IMR-90 (cell line): ENCODE results near the gene SAMD4B. TPM values are rescaled to one million over a fixed set of nuclear protein-coding genes. Genes with fewer than 3 reads are reported as not detected.
A peak's percentile ranks its signal among the peaks of the same experiment; 100 is the strongest.

Experiments
- ATAC-seq: fragments of 200-7000 bp; cut with Tn5 transposase; 2 replicates; pipeline ENCODE4 v1.9.1; 2020; ENCODE audit warnings: low read depth, mild to moderate bottlenecking, moderate library complexity
- BruUV-seq: library from RNA; stranded (reverse); fragments of 400-500 nt; replicated peaks from 2 replicates; lab custom pipeline; 2021; lab: Mats Ljungman, UMichigan
- CTCF ChIA-PET: fragments of 300-600 bp; formaldehyde crosslinking; extraction: SDS; loops from one replicate; lab custom pipeline; 2021; ENCODE audit warnings: antibody characterized with exemption; lab: Yijun Ruan, JAX
- POLR2A ChIA-PET: fragments of 300-600 bp; sonication (Branson Sonifier 250); formaldehyde crosslinking; loops from one replicate; lab custom pipeline; 2022; ENCODE audit warnings: antibody characterized with exemption; ENCODE audit not compliant: unreplicated experiment; lab: Charles Lee
- DNase-seq: peaks from one replicate; pipeline ENCODE4 v3.0.0; 2013
- H2AFZ ChIP-seq: replicated peaks from 2 replicates; pipeline ENCODE3; 2013; ENCODE audit warnings: low read length, mild to moderate bottlenecking; ENCODE audit not compliant: poor library complexity
- H2AK5ac ChIP-seq: 2 replicates; pipeline ENCODE4 v1.6.1; 2013; ENCODE audit warnings: low read depth, low read length, inconsistent platforms
- H2AK9ac ChIP-seq: replicated peaks from 2 replicates; pipeline ENCODE3; 2013; ENCODE audit warnings: mild to moderate bottlenecking, low read depth, low read length, moderate library complexity; ENCODE audit not compliant: poor library complexity
- H2BK120ac ChIP-seq: 2 replicates; pipeline ENCODE4 v1.6.1; 2013; ENCODE audit warnings: low read depth, low read length, inconsistent platforms
- H2BK15ac ChIP-seq: 3 replicates; pipeline ENCODE4 v1.6.1; 2013; ENCODE audit warnings: low read depth, low read length, inconsistent platforms
- H2BK20ac ChIP-seq: 2 replicates; pipeline ENCODE4 v1.6.1; 2013; ENCODE audit warnings: low read depth, mild to moderate bottlenecking, inconsistent platforms, low read length, moderate library complexity
- H2BK5ac ChIP-seq: 2 replicates; pipeline ENCODE4 v1.6.1; 2013; ENCODE audit warnings: mild to moderate bottlenecking, low read depth, low read length, inconsistent platforms; ENCODE audit not compliant: poor library complexity, severe bottlenecking
- H3K14ac ChIP-seq: replicated peaks from 2 replicates; pipeline ENCODE4 v1.6.1; 2013; ENCODE audit warnings: low read depth, low read length, inconsistent platforms
- H3K18ac ChIP-seq: 2 replicates; pipeline ENCODE4 v1.6.1; 2013; ENCODE audit warnings: low read depth, low read length, control low read depth
- H3K23ac ChIP-seq: 2 replicates; pipeline ENCODE4 v1.6.1; 2013; ENCODE audit warnings: low read depth, low read length, inconsistent platforms
- H3K27ac ChIP-seq: 2 replicates; pipeline ENCODE4 v1.5.1; 2013; ENCODE audit warnings: mild to moderate bottlenecking, control low read depth, low read length; ENCODE audit not compliant: insufficient read depth
- H3K27me3 ChIP-seq: 2 replicates; pipeline ENCODE4 v1.6.1; 2013; ENCODE audit warnings: low read length; ENCODE audit not compliant: control insufficient read depth, insufficient read depth
- H3K36me3 ChIP-seq: 2 replicates; pipeline ENCODE4 v1.6.1; 2013; ENCODE audit warnings: low read length, mixed read lengths; ENCODE audit not compliant: control insufficient read depth, insufficient read depth
- H3K4ac ChIP-seq: 2 replicates; pipeline ENCODE4 v1.6.1; 2013; ENCODE audit warnings: low read depth, low read length, inconsistent platforms
- H3K4me1 ChIP-seq: 2 replicates; pipeline ENCODE4 v1.6.1; 2013; ENCODE audit warnings: low read length, mixed read lengths; ENCODE audit not compliant: control insufficient read depth, insufficient read depth
- H3K4me2 ChIP-seq: 2 replicates; pipeline ENCODE4 v1.6.1; 2013; ENCODE audit warnings: low read depth, mild to moderate bottlenecking, control low read depth, low read length, moderate library complexity
- H3K4me3 ChIP-seq: 2 replicates; pipeline ENCODE4 v1.5.1; 2013; ENCODE audit warnings: low read depth, mild to moderate bottlenecking, control low read depth, low read length, moderate library complexity; ENCODE audit not compliant: insufficient read depth
- H3K56ac ChIP-seq: 2 replicates; pipeline ENCODE4 v1.6.1; 2013; ENCODE audit warnings: low read length, inconsistent platforms; ENCODE audit not compliant: insufficient read depth; ENCODE audit errors: extremely low read depth
- H3K79me1 ChIP-seq, 2 experiments: 2 replicates each; pipeline ENCODE4 v1.6.1; 2013; ENCODE audit warnings: low read length in 2 of 2, inconsistent platforms in 1 of 2, low read depth in 1 of 2
- H3K9ac ChIP-seq: 2 replicates; pipeline ENCODE4 v1.6.1; 2013; ENCODE audit warnings: low read depth, low read length, control low read depth
- H3K9me1 ChIP-seq: 2 replicates; pipeline ENCODE4 v1.6.1; 2013; ENCODE audit warnings: low read length, inconsistent platforms; ENCODE audit not compliant: insufficient read depth
- H3K9me3 ChIP-seq: 2 replicates; pipeline ENCODE4 v1.6.1; 2013; ENCODE audit warnings: low read length; ENCODE audit not compliant: control insufficient read depth, insufficient read depth
- H4K20me1 ChIP-seq: 2 replicates; pipeline ENCODE4 v1.6.1; 2013; ENCODE audit warnings: low read length, inconsistent platforms; ENCODE audit not compliant: insufficient read depth
- H4K5ac ChIP-seq: 2 replicates; pipeline ENCODE4 v1.6.1; 2013; ENCODE audit warnings: mild to moderate bottlenecking, low read depth, low read length, control low read depth
- H4K8ac ChIP-seq, 2 experiments: 2 replicates each; pipeline ENCODE4 v1.6.1; 2013; ENCODE audit warnings: low read depth in 2 of 2, low read length in 2 of 2, control low read depth in 1 of 2, inconsistent platforms in 1 of 2
- H4K91ac ChIP-seq: 2 replicates; pipeline ENCODE4 v1.6.1; 2013; ENCODE audit warnings: low read depth, low read length, inconsistent platforms; ENCODE audit not compliant: insufficient read depth
- CEBPB ChIP-seq: IDR thresholded peaks from 2 replicates; pipeline ENCODE4 v1.6.1; 2012; ENCODE audit warnings: low read depth, low read length, improper control_type of control experiment
- FOS ChIP-seq: fragments of 150-350 bp; IDR thresholded peaks from 2 replicates; pipeline ENCODE4 v1.6.1; 2016; ENCODE audit warnings: low read depth, low read length
- MAFK ChIP-seq: IDR thresholded peaks from 2 replicates; pipeline ENCODE4 v1.6.1; 2012; ENCODE audit warnings: low read depth, low read length, improper control_type of control experiment
- MAZ ChIP-seq: IDR thresholded peaks from 2 replicates; pipeline ENCODE4 v1.6.1; 2012; ENCODE audit warnings: low read depth, mild to moderate bottlenecking, low read length, improper control_type of control experiment, moderate library complexity, borderline replicate concordance
- POLR2A ChIP-seq: IDR thresholded peaks from 2 replicates; pipeline ENCODE4 v1.6.1; 2012; ENCODE audit warnings: mild to moderate bottlenecking, low read depth, low read length
- WGBS, 2 experiments: methylation state at CpG; one replicate each; pipeline versions ENCODE4 v1.1.5 to v1.1.7; 2013; ENCODE audit warnings: missing lambda C conversion rate in 2 of 2; ENCODE audit not compliant: insufficient read length in 1 of 2; ENCODE audit errors: extremely low coverage in 2 of 2; 5-methylcytosine and 5-hydroxymethylcytosine counted together
- dilution Hi-C: fragments of 300-500 bp; cut with HindIII; formaldehyde crosslinking; loops from one replicate; pipeline ENCODE4 v1.14.3; 2018; ENCODE audit warnings: low sequenced_read_pairs; ENCODE audit not compliant: unreplicated experiment
- in situ Hi-C: fragments of 300-500 bp; cut with MboI; formaldehyde crosslinking; loops from 3 replicates; pipeline ENCODE4 v1.14.3; 2019; ENCODE audit warnings: low sequenced_read_pairs, inconsistent platforms, mixed read lengths
- intact Hi-C: fragments of 100-400 bp; cut with micrococcal nuclease; formaldehyde crosslinking; loops from 2 replicates; pipeline ENCODE4 v1.10.0; 2022
- polyA plus RNA-seq, 3 experiments: library from polyadenylated mRNA; depleted of rRNA; stranded (reverse); fragments of >200 nt; gene quantifications; 2 replicates each; pipeline ENCODE4 v1.2.3, GENCODE V29; 2012; ENCODE audit warnings: low replicate concordance in 1 of 3
- total RNA-seq: library from RNA; depleted of rRNA; stranded (reverse); fragments of >200 nt; gene quantifications from 2 replicates; pipeline ENCODE4 v1.2.3, GENCODE V29; 2012
- TF ChIP-seq, protein P1 (sequence below): fragments of 150-350 bp; IDR thresholded peaks from 2 replicates; pipeline ENCODE4 v1.6.1; 2016; ENCODE audit warnings: low read depth, mild to moderate bottlenecking, low read length, moderate library complexity, borderline replicate concordance

Gene SAMD4B
- total and polyA plus RNA-seq, 2 of the 4 experiments (the other 2 are of a cell fraction) = 18.3 to 97.2 TPM

DNA sequence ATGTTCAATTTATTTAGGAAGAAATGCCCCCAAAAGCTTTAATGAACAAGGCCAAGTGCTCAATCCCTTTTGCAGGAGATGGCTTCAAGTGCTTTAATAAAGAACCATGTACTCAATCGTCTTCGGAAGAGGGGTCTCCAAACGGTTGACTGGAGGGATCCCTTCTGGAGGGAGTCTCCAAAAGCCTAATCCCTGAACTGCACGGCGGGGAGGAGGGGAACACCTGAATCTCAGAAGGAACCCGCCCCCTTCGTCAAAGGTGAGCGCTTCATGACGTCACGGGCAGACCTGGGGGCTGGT is 48.2 kb downstream of the SAMD4B start:
- Histone ChIP-seq H4K91ac (peak overlapping the region; percentile 94), H3K56ac (peak overlapping the region; percentile 84), H4K8ac (peak overlapping the region; percentile 38 to 92), H3K4me1 (peaks cover 12% of the 10 kb centered on the region), H4K5ac (peak overlapping the region; percentile 53), H2BK15ac (no peak overlapping the region), H2AK9ac (peak overlapping the region; percentile 100), H3K23ac (peak overlapping the region; percentile 73), H3K4ac (peak overlapping the region; percentile 93), H2AFZ (peak overlapping the region; percentile 96), H2BK20ac (no peak overlapping the region), H4K20me1 (no peaks in the 10 kb centered on the region), H3K4me2 (peak overlapping the region; percentile 88), H3K27me3 (no peaks in the 10 kb centered on the region), H3K14ac (peak overlapping the region; percentile 93), H3K9ac (peak overlapping the region; percentile 87), H3K79me1 (peaks cover 34 to 55% of the 10 kb centered on the region in 2 experiments), H3K18ac (peak overlapping the region; percentile 51; the same call in 1 of the 2 replicates), H2BK120ac (peak overlapping the region; percentile 70; the same call in 1 of the 2 replicates), H2BK5ac (peak overlapping the region; percentile 93), H2AK5ac (peak overlapping the region; percentile 97), H3K4me3 (peak overlapping the region; percentile 64), H3K9me3 (no peaks in the 10 kb centered on the region), H3K36me3 (peaks cover 46% of the 10 kb centered on the region), H3K27ac (peak overlapping the region; percentile 92), H3K9me1 (peaks cover 15% of the 10 kb centered on the region; the same call in 1 of the 2 replicates)
- no TSS peak for BruUV-seq
- dilution Hi-C loops (no loop called here), in situ Hi-C loops (no loop called here), intact Hi-C loops (loop anchor here (2.0 kb wide), 1 partner anchor 48 kb away; the partner anchor contains the start of gene SAMD4B)
- ATAC-seq (no peak), DNase-seq (no peak)
- WGBS, 2 experiments = 0% methylated on average over 5 of the region's 10 CpGs; no CpG with 5 or more reads in 1 of the 2 experiments
- POLR2A ChIA-PET = interaction anchor here (1.5 kb wide), 1 partner anchor 46 kb away, joined by 5 read pairs; the partner anchor contains the start of gene RPS16
- CTCF ChIA-PET = interaction anchor here (0.6 kb wide), 1 partner anchor 30 kb away, joined by 3 read pairs; no protein-coding TSS in a partner anchor
- TF ChIP-seq FOS (no peak), CEBPB (no peak), MAZ (no peak), MAFK (no peak), POLR2A (no peak)
- TF ChIP-seq, protein P1, sequence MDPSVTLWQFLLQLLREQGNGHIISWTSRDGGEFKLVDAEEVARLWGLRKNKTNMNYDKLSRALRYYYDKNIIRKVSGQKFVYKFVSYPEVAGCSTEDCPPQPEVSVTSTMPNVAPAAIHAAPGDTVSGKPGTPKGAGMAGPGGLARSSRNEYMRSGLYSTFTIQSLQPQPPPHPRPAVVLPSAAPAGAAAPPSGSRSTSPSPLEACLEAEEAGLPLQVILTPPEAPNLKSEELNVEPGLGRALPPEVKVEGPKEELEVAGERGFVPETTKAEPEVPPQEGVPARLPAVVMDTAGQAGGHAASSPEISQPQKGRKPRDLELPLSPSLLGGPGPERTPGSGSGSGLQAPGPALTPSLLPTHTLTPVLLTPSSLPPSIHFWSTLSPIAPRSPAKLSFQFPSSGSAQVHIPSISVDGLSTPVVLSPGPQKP = no peak
